Stimulated activated CD4-positive, alpha-beta T cell treated with anti-CD3 and anti-CD28 coated beads, Interleukin-1b, Interleukin-23, amount 100 ng/mL, for 48 hours (primary cell): Measurements from ENCODE around the gene AMIGO1.

ENCODE experiments used
- DNase-seq: peaks from one replicate; pipeline ENCODE4 v3.0.0-alpha.2; 2020

AMIGO1 gene

DNA sequence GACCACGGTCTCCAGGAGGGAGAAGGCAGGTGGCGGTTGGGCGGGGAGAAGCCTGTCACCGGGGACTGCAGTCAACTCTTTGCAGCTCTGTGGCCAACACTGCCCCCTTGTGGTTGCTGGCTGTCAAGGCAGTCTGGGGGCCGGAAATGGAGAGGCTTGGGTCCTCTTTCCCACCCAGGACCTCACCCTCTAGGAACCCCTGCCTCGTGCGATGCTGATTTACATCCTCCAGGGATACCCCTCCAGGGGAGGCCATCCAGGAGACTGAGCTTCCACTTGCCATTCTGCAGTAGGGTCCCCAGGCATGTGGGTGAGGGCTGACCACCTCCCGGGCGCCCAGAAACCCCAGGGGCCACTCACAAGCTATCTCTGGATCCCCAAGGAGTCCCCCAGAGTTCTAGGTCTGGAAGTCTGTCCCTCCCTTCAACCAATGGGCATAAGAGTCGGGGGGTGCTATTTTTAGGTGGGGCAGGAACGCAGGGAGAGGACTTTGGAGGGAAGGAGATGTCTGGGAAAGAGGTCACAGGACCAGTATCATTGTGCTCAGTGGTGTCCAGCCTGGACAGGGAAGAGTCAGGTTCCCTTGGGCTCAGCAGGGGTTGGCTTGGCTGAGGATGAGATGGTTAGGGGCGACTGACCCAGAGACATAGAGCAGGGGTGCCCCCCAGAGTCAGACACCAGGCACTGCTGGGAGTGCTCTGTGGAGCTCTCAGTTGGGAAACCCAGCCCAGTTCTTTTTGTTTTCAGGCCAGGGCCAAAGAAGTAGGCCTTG, 23.0 kb upstream of the AMIGO1 start:
- peak; percentile 90 for DNase-seq

DNA sequence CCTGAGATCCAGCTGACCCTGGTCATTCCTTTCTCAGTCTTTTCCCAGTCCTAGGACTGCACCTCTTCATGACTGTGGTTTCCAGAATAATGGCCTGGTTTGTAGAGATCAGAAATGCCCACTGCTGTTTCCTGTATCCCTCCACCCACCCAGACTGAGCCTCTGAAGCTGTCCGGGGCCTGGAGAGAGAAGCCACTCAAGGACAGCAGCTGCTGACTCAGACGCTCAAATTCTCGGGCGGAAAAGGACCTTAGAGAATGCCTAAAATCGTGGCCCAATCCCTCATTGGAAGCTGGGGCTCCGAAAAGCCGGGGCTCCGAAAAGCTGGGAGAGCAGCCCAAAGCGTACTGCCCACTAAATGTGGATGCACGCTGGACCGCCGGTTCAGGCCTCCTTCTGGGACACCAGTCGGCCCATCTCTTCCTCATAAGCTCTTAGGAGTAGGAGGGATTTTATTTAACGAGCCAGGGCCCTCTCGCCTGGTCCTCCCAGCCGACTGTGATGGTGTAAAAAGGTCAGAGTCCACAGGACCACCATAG, 22.4 kb upstream of the AMIGO1 start:
- DNase-seq = no peak

DNA sequence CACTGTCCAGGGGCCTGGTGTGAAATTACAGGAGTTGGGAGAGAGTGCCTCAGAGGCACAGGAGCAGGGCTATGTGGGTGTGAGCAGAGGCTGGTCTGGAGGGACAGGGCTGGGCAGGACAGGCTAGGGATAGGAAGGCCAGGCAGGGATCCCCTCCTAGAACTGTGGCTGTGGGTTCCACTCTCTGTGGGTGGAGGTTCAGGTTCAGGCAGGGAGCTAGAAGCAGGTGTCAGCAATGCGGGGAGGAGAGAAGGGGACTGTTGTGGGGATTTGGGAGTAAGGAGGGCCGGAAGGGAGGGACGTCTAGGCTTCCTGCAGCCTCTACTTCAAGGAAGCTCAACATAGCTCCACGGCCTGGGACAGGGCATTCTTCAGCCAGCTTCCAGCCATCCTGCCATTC, 21.9 kb upstream of the AMIGO1 start:
- DNase-seq = no peak

DNA sequence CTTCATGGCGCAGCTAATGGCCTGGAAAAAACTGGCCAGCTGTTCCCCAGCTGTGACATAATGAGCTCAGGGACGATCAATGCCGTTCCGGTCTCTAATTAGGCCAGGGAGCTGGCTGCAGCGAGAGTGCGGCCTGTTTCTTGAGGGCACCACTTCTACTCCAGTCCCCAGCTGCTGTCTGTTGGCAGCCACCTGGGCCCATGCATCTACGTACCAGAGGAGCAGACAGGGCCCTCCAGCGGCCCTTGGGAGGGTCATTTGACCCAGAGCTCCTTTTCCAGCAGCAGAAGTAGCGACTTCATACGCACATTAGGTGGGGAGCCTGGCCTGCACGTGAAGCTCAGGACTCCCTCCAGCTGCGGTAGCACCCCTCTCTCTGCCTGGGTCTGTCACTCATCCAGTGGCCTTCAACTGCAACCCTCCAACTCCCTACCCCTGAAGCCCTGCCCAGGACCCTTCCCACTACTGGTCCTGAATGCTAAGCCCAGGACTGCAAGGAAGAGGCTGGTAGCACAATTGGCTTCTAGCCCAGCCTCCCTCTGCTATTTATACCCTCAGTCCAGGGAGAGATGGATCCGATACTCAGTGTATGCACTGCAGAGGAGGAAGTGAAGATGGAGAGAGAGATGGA, 21.0 kb upstream of the AMIGO1 start:
- no peak for DNase-seq

- no peak for DNase-seq
Measured at GRCh38 chr1:109529881-109530456, 20.4 kb upstream of the AMIGO1 start.

DNA sequence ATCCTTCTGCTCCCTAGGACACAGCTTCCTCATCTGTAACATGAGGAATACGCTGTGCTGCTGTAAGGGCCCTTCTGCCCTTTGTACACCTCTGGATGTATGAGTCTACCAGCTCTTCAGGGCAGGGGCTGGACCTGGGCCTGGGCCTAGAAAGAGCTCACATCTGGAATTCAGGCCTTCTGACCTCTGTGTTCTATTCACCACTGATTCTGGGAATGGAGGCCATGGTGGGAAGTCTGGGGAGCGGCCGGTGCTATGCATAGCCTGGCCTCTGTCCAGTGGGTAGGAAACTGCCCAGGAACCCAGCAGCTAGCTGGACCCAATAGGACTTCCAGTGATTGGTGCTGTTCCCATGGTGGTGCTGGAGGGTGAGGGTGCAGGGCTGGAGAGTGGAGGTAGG, 19.2 kb upstream of the AMIGO1 start:
- DNase-seq = no peak

DNA sequence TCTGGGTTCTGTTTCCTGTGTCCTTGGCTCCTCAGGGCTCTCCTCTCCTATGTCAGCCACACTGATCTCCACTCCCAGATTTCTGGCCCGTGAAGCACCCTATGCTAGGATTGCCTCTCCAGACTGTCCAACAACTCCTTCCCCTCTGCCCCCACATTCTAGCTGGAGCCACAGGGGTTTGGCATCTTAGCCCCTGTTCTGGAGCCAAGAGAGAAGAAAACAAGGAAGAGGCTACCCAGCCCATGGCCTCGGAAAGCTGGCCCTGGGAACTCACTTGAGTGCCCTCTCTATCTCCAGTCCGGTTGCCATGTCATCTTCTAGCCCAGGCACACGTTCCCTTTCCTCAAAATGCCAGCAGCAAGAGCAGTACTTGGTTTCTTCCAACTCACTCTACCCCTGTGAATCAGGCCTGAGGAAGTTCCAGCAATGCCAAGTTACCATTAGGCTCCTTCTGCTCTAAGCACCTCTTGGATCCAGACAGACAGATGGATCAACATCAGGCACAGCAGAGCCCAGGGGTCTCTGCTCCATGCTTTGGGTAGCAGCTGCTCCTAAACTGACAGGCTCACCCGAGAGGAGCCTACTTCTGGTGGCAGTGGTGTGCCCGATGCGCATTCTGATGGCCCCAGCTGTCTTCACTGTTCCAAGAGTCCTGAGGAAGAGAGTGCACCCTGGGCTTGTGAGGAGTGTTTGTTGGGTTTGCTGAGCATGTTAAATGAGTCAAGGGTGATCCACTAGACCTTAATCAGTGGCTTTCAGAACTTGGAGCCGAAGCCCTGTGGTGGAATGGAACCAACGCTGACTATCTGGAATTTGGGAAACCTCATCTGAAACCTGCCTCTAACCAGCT, 18.5 kb upstream of the AMIGO1 start:
- DNase-seq = no peak

DNA sequence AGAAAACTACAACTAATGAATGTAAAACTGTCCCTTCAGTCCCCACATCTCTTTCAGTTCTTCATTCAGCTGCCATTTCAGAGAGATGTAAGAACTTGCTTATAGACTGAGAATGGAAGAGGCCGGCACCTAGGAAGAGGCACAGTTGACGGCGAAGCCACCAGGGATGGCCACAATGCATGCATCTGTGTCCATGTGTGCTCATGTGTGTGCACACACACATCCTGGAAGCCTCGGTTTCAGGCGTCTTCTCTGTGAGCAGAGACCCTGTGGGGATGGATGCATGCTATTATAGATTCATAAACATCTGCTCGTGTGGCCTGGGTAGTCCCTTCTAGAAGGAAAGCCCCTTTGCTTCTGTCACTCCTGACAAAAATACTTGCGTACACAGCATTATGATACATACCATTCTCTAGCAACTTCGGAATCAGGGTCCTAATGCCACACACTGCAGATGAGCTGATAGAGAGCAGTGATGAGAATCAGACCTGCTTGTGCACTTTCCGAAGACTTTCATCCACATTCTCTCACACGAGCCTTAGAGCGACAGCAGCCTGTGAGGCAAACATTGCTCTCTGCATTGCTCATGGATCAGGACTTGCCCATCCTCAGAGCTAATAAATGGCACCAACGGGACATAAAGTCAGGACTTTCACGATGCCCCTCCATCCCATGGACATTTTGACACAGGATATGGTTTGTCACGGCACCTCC, 17.7 kb upstream of the AMIGO1 start:
- no peak for DNase-seq

- DNase-seq = no peak
Measured at GRCh38 chr1:109523706-109524105, 14.2 kb upstream of the AMIGO1 start.

DNA sequence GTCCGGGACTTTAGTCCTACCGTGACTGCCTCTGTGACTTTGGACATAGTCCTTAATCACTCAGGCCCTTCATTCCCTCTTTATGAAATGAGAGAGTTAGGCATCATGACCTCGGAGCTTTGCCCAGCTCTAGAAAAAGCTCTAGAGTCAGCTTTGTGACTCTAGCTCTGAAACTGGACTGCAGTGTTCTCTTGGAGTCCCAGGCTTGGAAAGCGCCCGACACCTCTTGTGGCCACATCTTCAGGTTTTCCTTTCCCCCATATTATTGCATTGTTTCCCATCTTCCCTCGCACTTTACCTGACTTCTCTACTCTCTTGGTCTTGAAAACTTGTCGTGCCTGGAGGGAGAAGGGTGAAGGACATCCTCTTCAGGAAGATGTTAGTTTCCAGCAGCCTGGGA, 12.5 kb upstream of the AMIGO1 start:
- DNase-seq = no peak

DNA sequence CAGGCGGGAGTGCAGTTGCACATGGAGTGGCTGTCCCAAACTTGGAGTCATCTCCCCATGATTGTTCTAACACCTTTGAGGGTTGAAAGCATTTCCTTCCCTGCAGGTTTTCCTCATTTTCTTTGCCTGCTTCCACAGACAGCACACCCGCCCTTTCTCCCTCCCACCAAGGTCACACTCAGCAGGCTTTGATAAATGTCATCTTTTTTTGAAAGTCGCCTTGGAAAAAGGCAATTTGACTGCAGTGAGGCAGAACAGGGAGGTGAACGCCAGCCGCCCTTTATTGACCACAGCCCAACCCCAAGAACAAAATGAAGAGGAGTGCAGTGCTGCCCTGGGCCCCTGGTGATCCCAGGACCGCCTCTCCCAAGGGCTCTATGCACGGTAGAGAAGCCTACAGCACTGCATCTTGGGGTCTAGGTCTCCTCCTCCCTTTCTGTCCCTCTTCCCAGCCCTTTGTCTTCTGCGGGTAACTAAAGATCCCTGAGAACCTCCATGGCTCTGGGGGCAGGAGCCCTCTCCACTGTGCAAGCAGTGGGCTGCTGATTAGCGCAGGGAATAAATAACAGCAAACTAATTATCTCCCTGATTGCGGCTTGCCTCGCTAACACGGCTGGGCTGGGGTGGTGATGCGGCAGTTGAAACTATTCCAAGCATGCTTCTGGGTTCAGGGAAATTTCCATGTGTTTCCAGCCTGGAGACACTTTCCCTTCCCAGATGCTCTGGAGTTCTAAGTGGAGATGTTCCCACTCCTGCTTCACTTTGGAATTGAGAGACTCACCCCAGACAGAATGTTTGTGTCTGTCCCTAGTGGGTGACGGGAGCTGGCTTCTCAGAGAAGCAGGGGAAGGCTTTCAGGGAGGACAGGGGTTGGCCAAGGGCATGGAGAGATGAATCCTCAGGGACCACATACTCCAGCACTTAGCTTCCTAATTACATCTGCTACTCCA, 11.8 kb upstream of the AMIGO1 start:
- no peak for DNase-seq

- DNase-seq = no peak
Measured at GRCh38 chr1:109517337-109517736, 7.8 kb upstream of the AMIGO1 start.

DNA sequence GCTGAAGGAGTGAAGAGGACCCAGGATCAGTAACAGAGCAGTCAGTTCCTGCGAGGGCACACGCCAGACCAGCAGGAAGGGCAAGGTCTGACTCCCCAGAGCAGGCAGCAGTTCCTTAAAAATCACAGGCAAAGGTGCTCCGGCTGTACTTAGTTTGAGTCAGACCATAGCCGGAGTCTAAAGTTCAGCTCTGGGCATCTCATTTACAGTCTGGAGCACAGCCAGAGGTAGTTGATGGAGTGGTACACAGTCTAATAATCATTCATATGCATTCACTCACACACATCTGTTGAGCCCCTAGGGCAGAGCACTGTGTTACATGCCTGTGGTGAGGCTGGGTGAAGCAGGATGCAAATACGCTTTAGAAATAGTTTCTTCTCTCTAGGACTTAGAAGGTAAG, 7.3 kb upstream of the AMIGO1 start:
- DNase-seq = no peak

GRCh38 chr1:109514846-109515245, 5.3 kb upstream of the AMIGO1 start:
- DNase-seq = no peak

DNA sequence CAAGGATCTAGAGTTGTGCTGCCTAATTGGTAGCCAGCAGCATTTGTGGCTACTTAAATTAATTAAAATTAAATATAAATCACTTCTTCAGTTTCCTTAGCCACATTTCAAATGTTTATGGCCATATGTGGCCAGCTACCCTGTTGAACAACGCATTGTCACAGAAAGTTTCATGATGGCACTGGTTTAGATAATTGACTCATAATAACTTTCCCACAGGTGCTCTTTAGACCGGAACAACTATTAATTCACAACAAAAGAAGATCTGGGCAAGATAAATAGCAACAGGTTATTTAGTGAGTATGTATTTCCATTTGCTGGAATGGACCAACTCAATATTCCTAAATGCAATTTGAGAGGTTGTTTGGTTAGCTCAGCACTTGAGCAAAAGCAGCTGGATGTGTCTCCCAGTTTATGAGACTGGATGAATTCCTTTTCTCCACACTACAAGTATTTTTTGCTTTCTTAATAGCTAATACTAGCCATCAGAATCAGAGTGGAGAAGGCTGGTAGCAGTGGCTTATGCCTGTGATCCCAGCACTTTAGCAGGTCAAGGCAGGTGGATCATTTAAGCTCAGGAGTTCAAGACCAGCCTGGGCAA, 3.7 kb upstream of the AMIGO1 start:
- DNase-seq = no peak

- DNase-seq = no peak
Measured at GRCh38 chr1:109508873-109509175, 703 bp downstream of the AMIGO1 start.

- no peak for DNase-seq
Measured at GRCh38 chr1:109508001-109508872, 1.3 kb downstream of the AMIGO1 start.

DNA sequence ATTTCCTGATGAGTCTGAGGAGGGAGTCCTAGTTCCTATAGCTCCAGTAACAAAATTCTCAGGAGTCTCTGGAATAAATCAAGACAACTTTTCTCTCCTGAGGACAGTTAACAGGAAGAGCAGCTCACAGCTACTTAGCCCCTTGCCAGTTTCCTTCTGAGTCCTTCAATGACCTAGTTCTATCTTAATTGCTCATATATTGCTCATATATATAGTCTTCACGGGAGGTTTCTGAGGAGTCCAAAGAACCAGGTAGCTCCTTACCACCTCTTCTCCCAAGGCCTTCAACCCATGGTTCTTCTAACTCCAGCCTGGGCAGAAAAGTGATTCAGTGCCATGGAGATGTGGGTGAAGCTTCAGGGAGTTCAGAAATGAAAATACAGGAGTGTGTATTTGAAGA, 4.6 kb downstream of the AMIGO1 start:
- no peak for DNase-seq

DNA sequence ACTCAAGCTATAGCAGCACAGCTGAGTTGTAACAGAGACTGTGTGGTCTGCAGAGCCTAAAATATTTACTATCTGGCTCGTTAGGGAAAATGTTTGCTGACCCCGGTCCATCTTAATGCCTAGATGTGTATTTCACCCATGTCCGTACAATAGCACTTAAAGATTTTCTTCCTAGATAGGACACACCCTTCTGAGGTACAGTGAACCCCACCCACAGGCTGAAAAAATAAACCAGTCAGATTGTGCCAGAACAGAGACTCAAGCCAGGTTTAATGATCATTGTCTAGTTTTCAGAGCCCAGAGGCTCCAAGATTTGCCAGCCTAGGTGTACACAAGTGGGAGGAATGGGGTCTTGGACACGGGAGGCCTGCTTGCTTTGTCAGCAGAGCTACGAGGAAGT, 5.6 kb downstream of the AMIGO1 start:
- DNase-seq = no peak

GRCh38 chr1:109502364-109502851, 7.1 kb downstream of the AMIGO1 start:
- no peak for DNase-seq
